Measurements from ENCODE around the gene RPP38.

GRCh38 chr10:15053061-15053460, 44.1 kb upstream of the RPP38 start:
- no peak for TF ChIP-seq PBX3 (IDR thresholded peaks at IDR 0.05)
- TF ChIP-seq RCOR1 (IDR thresholded peaks at IDR 0.05; ENCODE audit: low read depth, low read length) = no peak
- no peak for TF ChIP-seq MAX (IDR thresholded peaks at IDR 0.05)
- TF ChIP-seq SMC3 (IDR thresholded peaks at IDR 0.05) = no peak
- no peak for TF ChIP-seq POLR2A (IDR thresholded peaks at IDR 0.05; ENCODE audit: low read length)
- TF ChIP-seq CTCF (IDR thresholded peaks at IDR 0.05) = no peak
- no peak for TF ChIP-seq USF2 (IDR thresholded peaks at IDR 0.05)
- TF ChIP-seq EP300 (IDR thresholded peaks at IDR 0.05) = no peak
- TF ChIP-seq ELK1 (IDR thresholded peaks at IDR 0.05; ENCODE audit: low read depth, low read length) = no peak
- TF ChIP-seq HOXA7 (CRISPR knock-in tag; IDR thresholded peaks at IDR 0.05) = no peak
- no peak for TF ChIP-seq NR3C1 (IDR thresholded peaks at IDR 0.05)
- TF ChIP-seq CBX2 (IDR thresholded peaks at IDR 0.05; ENCODE audit: borderline replicate concordance, low read depth) = no peak
- no peak for TF ChIP-seq CEBPB (IDR thresholded peaks at IDR 0.05)

Measured in A549 (cell line).